HG03108 (cell line): Measurements from ENCODE around the gene CELF2.
"Not testable (repeated sequence)": the region's sequence is repeated elsewhere in the genome, so short reads cannot be mapped to it uniquely, and the experiment has no call there.

ENCODE experiments used
- ATAC-seq: cut with Tn5 transposase; IDR thresholded peaks from one replicate; pipeline ENCODE4 v1.9.1; 2021; ENCODE audit warnings: moderate library complexity; ENCODE audit not compliant: unreplicated experiment

CELF2 gene

GRCh38 chr10:11120711-11121110 is 103.0 kb downstream of the CELF2 start:
- ATAC-seq = no peak

GRCh38 chr10:11123892-11124291 is 106.2 kb downstream of the CELF2 start:
- not testable (repeated sequence) for ATAC-seq

- ATAC-seq = no peak
Measured at GRCh38 chr10:11125004-11125403, 107.3 kb downstream of the CELF2 start.

GRCh38 chr10:11127017-11127416 is 109.3 kb downstream of the CELF2 start:
- not testable (repeated sequence) for ATAC-seq

- ATAC-seq = no peak
Measured at GRCh38 chr10:11131112-11131639, 113.5 kb downstream of the CELF2 start.

- no peak for ATAC-seq
Measured at GRCh38 chr10:11134411-11134810, 116.7 kb downstream of the CELF2 start.

- ATAC-seq = no peak
Measured at GRCh38 chr10:11135709-11136108, 118.0 kb downstream of the CELF2 start.

- no peak for ATAC-seq
Measured at GRCh38 chr10:11138314-11139033, 120.8 kb downstream of the CELF2 start.

- no peak for ATAC-seq
Measured at GRCh38 chr10:11140963-11141362, 123.3 kb downstream of the CELF2 start.

GRCh38 chr10:11141571-11142091 is 124.0 kb downstream of the CELF2 start:
- no peak for ATAC-seq

GRCh38 chr10:11142777-11143176 is 125.1 kb downstream of the CELF2 start:
- ATAC-seq = no peak

GRCh38 chr10:11143242-11143641 is 125.6 kb downstream of the CELF2 start:
- ATAC-seq = no peak

- ATAC-seq = peak; percentile 22
Measured at GRCh38 chr10:11144626-11145494, 127.2 kb downstream of the CELF2 start.

GRCh38 chr10:11145495-11145855 is 127.8 kb downstream of the CELF2 start:
- ATAC-seq = peak; percentile 89

- no peak for ATAC-seq
Measured at GRCh38 chr10:11146402-11147171, 128.9 kb downstream of the CELF2 start.

- ATAC-seq = no peak
Measured at GRCh38 chr10:11147722-11148121, 130.1 kb downstream of the CELF2 start.

- no peak for ATAC-seq
Measured at GRCh38 chr10:11148142-11149028, 130.7 kb downstream of the CELF2 start.

- no peak for ATAC-seq
Measured at GRCh38 chr10:11149807-11150141, 132.1 kb downstream of the CELF2 start.

GRCh38 chr10:11150231-11150731 is 132.6 kb downstream of the CELF2 start:
- no peak for ATAC-seq

GRCh38 chr10:11150879-11151415 is 133.3 kb downstream of the CELF2 start:
- no peak for ATAC-seq
